Cardiac muscle cell (in vitro differentiated cells and primary cell): Measurements from ENCODE around the gene SPAG6. TPM values are rescaled to one million over a fixed set of nuclear protein-coding genes. Genes with fewer than 3 reads are reported as not detected.

Experiments used
- DNase-seq, 2 donors: peaks; one replicate each; pipeline versions ENCODE4 v3.0.0 to v3.0.0-alpha.2; 2010 to 2017; ENCODE audit warnings: low read depth in 1 of 2, low spot score in 1 of 2
- H3K27ac ChIP-seq: fragments of 200-600 bp; sonication (generic); 2 replicates; pipeline ENCODE4 v1.5.1; 2016
- H3K27me3 ChIP-seq: fragments of 200-600 bp; sonication (generic); 2 replicates; pipeline ENCODE4 v1.6.0; 2016; ENCODE audit warnings: control low read depth
- H3K36me3 ChIP-seq: fragments of 200-600 bp; sonication (generic); 2 replicates; pipeline ENCODE4 v1.5.1; 2016; ENCODE audit warnings: control low read depth
- H3K4me1 ChIP-seq: fragments of 200-600 bp; sonication (generic); 2 replicates; pipeline ENCODE4 v1.8.1; 2017; ENCODE audit warnings: low read depth, mild to moderate bottlenecking, mixed run types
- H3K4me3 ChIP-seq: fragments of 200-600 bp; sonication (generic); 2 replicates; pipeline ENCODE4 v1.5.1; 2016; ENCODE audit warnings: mild to moderate bottlenecking
- H3K9me3 ChIP-seq: fragments of 200-600 bp; sonication (generic); 2 replicates; pipeline ENCODE4 v1.5.1; 2017; ENCODE audit warnings: low read depth, mild to moderate bottlenecking, control low read depth
- CTCF ChIP-seq: IDR thresholded peaks from 2 replicates; pipeline ENCODE4 v1.5.1; 2012; ENCODE audit warnings: low read depth, mild to moderate bottlenecking, low read length
- polyA plus RNA-seq: library from polyadenylated mRNA; unstranded; fragments of >200 nt; fragmentation: Nextera tagmentation; extraction: Ambion mirVana; gene quantifications from 2 replicates; pipeline ENCODE4 v1.2.1, GENCODE V29; 2016
- total RNA-seq: library from RNA; depleted of rRNA; stranded (reverse); fragments of >200 nt; gene quantifications from 2 replicates; pipeline ENCODE4 v1.2.3, GENCODE V29; 2016

SPAG6 gene
- total and polyA plus RNA-seq, 2 experiments from 2014 or later, result not detected

GRCh38 chr10:22323538-22324305 is 21.6 kb upstream of the SPAG6 start:
- H3K4me3 ChIP-seq, result no peak overlapping the region

GRCh38 chr10:22324413-22324812 is 20.9 kb upstream of the SPAG6 start:
- Histone ChIP-seq H3K27ac (no peak overlapping the region), H3K4me1 (peaks cover 16% of the 10 kb centered on the region), H3K27me3 (peaks cover 55% of the 10 kb centered on the region), H3K9me3 (no peaks in the 10 kb centered on the region), H3K4me3 (peak overlapping the region; percentile 59), H3K36me3 (peaks cover 16% of the 10 kb centered on the region)
- DNase-seq, result no peak
- TF ChIP-seq CTCF, result no peak

More at GRCh38 chr10:22323538-22324305, 21.6 kb upstream of the SPAG6 start:
- Histone ChIP-seq H3K27ac (no peak overlapping the region), H3K4me1 (peaks cover 16% of the 10 kb centered on the region), H3K9me3 (no peaks in the 10 kb centered on the region), H3K36me3 (peaks cover 12% of the 10 kb centered on the region), H3K27me3 (peaks cover 60% of the 10 kb centered on the region)
- no peak for DNase-seq
- no peak for TF ChIP-seq CTCF

- Histone ChIP-seq H3K4me1 (peaks cover 16% of the 10 kb centered on the region), H3K27ac (no peak overlapping the region), H3K27me3 (peaks cover 55% of the 10 kb centered on the region), H3K36me3 (peaks cover 21% of the 10 kb centered on the region), H3K9me3 (no peaks in the 10 kb centered on the region), H3K4me3 (peak overlapping the region; percentile 59)
- no peak for TF ChIP-seq CTCF
- no peak for DNase-seq
These were observed 20.4 kb upstream of the SPAG6 start for GRCh38 chr10:22324893-22325271.

GRCh38 chr10:22325272-22326144 is 19.8 kb upstream of the SPAG6 start:
- peaks cover 56% of the 10 kb centered on the region for H3K27me3 ChIP-seq
- no peak for TF ChIP-seq CTCF
- peak overlapping the region; percentile 18 for H3K27ac ChIP-seq
- peak; percentile 87 to 88 for DNase-seq
- no peaks in the 10 kb centered on the region for H3K9me3 ChIP-seq
- H3K4me1 ChIP-seq, result peaks cover 16% of the 10 kb centered on the region
- H3K4me3 ChIP-seq, result peak overlapping the region; percentile 59
- peaks cover 23% of the 10 kb centered on the region for H3K36me3 ChIP-seq

- DNase-seq, result no peak
- Histone ChIP-seq H3K36me3 (peaks cover 23% of the 10 kb centered on the region), H3K9me3 (no peaks in the 10 kb centered on the region), H3K4me1 (peaks cover 16% of the 10 kb centered on the region), H3K27ac (no peak overlapping the region), H3K27me3 (peaks cover 63% of the 10 kb centered on the region), H3K4me3 (peak overlapping the region; percentile 59)
- TF ChIP-seq CTCF, result no peak
These were observed 19.1 kb upstream of the SPAG6 start for GRCh38 chr10:22326145-22326702.
